Activated CD4-positive, alpha-beta T cell treated with anti-CD3 and anti-CD28 coated beads, Interleukin-2, amount 50 U/mL, for 4 hours (primary cell): Measurements from ENCODE around the gene ZFYVE9.

Source experiments
- DNase-seq, 2 experiments: peaks; one replicate each; pipeline ENCODE4 v3.0.0-alpha.2; 2020

ZFYVE9 gene

DNA sequence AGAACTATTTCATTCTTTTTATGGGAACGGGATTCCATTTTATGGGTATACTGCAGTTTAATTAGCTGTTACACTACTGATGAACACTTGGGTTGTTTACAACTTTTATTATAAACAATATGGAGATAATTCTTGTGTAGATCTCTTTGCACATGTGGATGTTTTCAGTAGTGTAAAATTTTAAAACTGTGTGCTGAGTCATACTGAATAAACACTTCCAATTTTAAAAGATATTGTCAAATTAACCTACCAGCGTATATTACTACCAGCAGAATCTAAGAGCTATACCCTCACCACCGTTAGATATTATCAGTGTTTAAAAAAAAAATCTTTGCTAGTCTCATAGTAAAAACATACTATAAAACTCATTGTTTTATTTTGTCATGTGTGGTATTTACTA lies 118.0 kb downstream of the ZFYVE9 start:
- no peak for DNase-seq

- DNase-seq = no peak
These were observed 121.4 kb downstream of the ZFYVE9 start for GRCh38 chr1:52263153-52263910.

DNA sequence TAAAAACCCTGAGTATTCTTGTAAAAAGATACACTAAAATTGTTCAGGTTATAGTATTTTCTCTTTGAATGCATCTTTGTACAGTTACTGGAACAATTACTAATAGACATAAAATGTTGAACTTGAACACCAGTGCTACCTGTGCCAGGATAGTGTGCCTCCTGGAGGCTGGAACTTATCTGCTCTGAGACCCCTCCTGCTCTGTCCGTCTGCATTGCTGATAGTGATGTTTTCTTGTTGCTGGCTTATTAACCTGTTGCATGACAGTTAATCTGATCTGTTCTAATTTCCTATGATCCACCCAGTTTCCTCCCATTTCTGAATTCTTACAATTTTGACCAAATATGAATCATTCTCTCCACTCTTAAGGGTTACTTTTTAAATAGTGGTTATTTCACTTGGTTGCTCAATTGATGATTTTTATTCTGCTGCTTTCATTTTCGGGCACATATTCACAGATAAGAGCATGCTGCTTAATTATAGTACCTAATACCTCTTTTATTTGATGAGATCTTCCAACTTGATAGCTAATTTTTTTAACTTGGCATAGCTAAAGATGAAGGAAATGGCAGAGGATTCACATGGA lies 122.7 kb downstream of the ZFYVE9 start:
- no peak for DNase-seq

DNA sequence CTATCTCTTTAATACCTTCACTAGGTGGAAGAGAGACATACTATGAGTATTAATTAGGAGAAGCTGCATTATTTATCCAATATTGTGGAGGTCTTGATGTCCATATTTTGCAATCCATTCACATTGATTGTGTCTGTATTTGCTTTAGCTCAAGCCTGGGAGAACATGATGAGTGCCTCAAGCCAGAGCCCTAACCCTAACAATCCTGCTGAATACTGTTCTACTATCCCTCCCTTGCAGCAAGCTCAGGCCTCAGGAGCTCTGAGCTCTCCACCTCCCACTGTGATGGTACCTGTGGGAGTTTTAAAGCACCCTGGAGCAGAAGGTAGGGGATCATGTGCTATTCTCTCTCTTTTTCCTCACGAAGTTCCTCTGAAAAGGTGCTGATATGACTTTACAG lies 124.6 kb downstream of the ZFYVE9 start:
- DNase-seq = no peak

DNA sequence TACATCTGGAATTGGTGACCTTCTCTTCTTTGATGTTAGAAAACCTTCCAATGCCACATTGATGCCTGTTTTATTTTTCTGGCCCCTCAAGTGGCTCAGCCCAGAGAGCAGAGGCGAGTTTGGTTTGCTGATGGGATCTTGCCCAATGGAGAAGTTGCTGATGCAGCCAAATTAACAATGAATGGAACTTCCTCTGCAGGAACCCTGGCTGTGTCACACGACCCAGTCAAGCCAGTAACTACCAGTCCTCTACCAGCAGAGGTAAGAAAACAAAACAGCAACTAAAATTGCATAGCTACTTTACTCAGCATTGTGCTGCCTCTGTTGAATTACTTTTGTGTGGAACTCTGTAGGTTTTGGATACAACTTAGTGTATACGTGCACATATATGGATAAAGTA lies 126.5 kb downstream of the ZFYVE9 start:
- no peak for DNase-seq

- DNase-seq = no peak
These were observed 139.6 kb downstream of the ZFYVE9 start for GRCh38 chr1:52281518-52281917.

GRCh38 chr1:52288286-52288685 lies 146.4 kb downstream of the ZFYVE9 start:
- no peak for DNase-seq

GRCh38 chr1:52294580-52294979 lies 152.7 kb downstream of the ZFYVE9 start:
- no peak for DNase-seq

DNA sequence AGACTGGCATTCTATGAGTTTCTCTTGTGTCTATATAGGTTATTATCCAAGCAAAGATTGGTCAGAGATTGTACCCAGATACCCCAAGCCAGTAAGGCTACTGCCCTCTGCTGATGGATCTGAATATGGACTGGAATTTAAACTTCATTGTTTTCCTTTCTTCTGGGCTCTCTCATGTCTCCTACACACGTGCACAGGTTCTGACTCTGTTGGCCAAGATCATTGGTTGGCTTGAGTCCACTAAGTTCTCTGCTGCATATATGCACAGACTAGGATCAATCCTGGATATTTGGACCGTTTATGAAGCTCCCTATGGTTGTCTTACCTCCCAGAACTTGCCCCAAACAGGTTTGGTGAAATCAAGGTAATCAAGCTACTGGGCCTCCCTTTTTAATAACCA lies 154.5 kb downstream of the ZFYVE9 start:
- DNase-seq = no peak

GRCh38 chr1:52305417-52306226 lies 163.7 kb downstream of the ZFYVE9 start:
- DNase-seq = no peak

GRCh38 chr1:52306227-52307006 lies 164.5 kb downstream of the ZFYVE9 start:
- no peak for DNase-seq

- DNase-seq = no peak
These were observed 179.2 kb downstream of the ZFYVE9 start for GRCh38 chr1:52321061-52321460.

GRCh38 chr1:52323731-52324130 lies 181.8 kb downstream of the ZFYVE9 start:
- DNase-seq = no peak

DNA sequence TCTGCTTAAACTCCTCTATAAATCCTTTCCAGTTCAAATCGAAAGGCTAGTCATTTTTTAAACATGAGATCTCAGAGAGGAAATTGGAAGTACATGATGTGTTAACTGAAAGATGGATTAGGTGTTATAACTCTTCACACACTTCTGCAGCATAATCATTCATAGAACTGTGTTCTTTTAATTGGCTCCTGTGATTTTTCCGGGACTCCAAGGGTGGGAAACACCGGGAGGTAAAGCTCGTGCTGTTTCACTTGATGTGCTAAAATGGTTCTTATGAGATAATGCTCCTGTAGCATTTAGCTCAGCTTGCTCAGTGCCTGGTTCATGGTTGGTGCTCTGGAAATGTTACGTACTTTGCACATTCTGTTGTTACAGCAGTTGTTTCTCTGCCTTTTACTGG lies 183.9 kb downstream of the ZFYVE9 start:
- no peak for DNase-seq

- no peak for DNase-seq
These were observed 186.7 kb downstream of the ZFYVE9 start for GRCh38 chr1:52328615-52329014.

DNA sequence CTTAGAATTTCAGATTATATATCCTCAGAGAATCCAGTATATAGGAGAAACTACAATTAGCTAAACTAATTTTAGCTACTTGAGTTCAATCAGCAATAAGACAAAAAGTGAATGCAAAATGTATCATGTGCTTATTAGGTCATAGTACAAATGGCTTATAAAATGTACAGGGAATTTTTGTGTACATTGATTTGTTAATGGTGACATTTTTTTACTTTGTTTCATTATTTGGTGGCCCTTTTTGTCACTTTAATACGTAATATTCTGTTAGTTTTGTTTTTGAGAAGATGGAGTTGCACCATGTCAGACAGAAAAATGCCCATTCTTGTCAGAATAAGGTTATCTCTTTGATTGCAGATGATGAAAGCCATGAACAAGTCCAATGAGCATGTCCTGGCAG lies 190.5 kb downstream of the ZFYVE9 start:
- no peak for DNase-seq

- DNase-seq = no peak
These were observed 193.1 kb downstream of the ZFYVE9 start for GRCh38 chr1:52334906-52335528.

DNA sequence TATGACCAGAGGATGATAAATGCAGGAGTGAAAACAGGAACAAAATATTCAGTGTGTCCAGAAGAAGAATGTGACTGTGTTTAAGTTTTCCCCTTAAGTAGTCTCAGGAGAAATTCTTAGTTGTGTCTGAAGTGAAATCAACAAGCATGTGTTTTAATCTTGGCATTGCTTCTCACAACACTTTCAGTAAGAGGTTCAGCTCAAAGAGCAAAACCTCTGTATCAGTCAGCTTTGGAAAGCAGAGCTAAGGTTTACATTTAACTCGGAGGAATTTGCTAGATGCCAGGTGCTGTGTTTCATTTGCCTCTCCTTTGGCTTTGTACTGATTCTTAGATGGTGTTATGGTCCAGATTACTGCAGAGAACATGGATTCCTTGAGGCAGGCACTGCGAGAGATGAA lies 195.6 kb downstream of the ZFYVE9 start:
- no peak for DNase-seq

- no peak for DNase-seq
These were observed 199.9 kb downstream of the ZFYVE9 start for GRCh38 chr1:52341655-52342260.

GRCh38 chr1:52343979-52344378 lies 202.1 kb downstream of the ZFYVE9 start:
- DNase-seq = no peak

- DNase-seq = no peak
These were observed 203.4 kb downstream of the ZFYVE9 start for GRCh38 chr1:52345252-52345651.

DNA sequence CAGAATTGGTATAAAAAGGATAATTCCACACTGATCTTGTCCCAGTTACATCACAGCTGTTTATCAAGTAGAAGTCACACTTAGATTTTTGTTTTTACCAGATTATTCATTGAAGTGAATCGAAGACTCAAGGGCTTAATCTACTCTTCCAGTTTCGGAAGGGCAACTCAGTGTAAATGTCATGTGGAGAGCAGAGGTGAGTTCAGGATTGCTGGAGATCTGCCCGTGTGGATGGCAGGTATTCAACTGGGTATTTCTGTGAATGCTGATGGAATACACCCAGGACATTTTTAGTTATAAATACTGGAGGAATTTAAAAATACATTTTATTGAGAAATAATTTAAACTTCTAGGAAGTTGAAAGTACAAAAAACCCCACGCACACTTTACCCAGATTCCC lies 204.8 kb downstream of the ZFYVE9 start:
- DNase-seq = no peak
